Kasumi-1 (cell line): ENCODE results near the gene AEN.

Experiments used
- DNase-seq, 2 experiments: peaks; one replicate each; lab custom pipeline; 2025; lab: John Stamatoyannopoulos, UW

Gene AEN

DNA sequence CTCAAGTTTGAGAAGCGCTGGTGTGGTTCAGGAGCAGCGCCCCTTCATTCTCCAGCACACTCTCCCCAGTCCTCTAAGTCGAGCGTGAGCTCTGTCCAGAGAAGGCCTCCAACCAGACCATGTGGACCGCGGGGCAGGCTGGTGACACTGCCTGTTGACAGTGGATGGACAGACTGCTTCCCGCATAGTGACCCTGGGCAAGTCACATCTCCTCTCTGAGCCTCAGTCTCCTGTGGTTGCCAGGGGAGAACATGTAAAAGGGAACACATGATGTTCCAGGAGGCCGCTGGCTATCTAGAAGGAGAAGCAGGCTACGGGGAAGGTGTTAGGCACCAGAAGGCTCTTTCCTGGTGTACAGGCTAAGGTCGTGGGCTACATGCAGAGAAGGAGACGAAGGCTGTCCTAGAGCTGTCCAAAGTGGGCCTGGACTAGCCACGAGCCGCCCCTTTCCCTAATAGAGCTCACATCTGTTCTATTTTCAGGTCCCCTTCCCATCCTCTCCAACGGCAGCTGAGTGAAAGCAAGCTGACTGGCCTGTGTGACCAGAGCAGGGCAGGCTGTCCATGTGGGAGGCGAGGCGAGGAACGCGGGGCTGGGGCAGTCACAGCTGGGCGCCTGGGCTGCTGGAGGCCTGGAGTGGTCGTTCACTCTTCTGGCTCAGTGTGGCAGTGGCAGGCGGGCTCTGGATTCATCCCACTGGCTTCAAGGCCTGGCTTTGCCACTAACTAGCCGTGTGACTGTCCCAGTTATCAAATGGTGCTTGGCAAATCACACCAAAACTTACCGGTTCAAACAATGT, 28.8 kb downstream of the AEN start:
- DNase-seq: no peak

DNA sequence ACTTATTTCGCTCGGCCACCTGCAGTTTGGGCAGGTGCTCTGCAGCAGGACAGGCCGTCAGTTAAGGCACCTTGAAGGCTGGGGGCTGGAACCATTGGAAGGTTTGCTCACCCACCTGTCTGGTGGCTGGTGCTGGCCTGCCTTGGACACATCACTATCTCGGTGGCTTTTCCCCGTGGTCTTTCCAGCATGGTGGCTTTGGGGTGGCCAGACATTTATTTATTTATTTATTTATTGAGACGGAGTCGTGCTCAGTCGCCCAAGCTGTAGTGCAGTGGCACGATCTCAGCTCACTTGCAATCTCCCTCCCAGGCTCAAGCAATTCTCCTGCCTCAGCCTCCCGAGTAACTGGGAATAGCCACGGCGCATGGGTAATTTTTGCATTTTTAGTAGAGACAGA, 29.4 kb downstream of the AEN start:
- DNase-seq: no peak

DNA sequence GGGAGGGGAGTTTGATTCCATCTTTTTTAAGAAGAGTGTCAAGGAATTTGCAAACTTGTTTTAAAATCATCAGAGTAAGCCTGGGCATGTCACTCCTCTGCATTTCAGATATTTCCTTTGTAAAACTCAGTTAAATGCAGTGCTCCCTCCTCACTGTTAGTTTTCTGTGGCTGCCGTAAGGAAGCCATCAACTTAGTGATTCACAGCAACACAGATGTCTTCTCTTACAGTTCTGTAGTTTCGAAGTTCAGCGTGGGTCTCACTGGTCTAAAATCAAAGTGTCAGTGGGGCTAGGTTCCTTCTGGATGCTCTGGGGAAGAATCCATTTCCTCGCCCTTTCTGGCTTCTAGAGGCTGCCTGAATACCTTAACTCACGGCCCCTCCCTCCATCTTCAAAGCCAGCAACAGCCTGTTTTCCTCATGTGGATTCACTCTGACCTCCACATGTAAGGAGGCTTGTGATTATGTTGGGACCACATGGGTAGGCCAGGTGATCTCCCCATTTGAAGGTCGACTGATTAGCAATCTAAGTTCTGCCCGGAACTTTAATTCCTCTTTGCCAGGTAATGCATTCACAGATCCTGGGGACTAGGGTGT, 30.1 kb downstream of the AEN start:
- no peak for DNase-seq

DNA sequence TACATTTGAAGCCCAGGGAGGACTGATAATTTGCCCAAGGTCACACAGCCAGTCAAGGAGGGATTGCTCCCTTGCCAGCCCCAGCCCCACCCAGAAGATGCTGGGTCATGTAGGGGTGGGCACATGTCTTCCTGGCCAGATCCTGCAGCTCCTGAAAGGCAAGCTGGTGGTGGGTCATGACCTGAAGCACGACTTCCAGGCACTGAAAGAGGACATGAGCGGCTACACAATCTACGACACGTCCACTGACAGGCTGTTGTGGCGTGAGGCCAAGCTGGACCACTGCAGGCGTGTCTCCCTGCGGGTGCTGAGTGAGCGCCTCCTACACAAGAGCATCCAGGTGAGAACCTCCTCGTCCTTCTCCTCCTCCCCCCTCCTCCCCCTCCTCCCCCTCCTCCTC, 30.8 kb downstream of the AEN start:
- DNase-seq: no peak

DNA sequence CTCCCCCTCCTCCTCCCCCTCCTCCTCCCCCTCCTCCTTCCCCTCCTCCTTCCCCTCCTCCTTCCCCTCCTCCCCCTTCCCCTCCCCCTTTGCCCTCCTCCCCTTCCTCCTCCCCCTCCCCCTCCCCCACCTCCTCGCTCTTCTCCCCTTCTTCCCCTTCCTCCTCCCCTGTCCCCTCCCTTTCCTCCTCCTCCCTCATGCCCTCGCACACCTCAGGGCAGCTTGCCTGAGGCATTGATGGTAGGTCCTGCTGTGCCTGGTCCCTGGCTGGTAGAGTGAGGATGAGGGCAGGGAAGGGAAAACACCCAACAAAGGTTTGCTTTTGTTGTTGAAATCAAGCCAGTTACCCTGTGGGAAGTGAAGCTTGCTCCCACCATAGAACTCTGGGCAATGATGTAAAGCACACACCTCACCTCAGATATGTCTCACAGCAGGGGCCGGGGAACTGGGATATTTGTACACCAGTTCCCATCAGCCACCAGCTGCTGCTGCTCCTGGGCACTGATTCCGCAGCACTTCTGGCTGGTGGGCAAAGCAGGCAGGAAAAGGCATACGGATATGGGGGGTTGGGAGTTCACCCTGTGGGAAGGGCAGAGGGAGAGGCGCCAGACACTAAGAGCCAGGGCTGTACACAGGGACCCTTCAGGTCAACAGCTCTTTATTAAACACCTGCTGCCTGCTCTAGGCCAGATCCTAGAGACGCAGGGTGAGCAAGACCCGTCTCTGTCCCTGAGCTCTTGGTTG, 31.5 kb downstream of the AEN start:
- DNase-seq: no peak

DNA sequence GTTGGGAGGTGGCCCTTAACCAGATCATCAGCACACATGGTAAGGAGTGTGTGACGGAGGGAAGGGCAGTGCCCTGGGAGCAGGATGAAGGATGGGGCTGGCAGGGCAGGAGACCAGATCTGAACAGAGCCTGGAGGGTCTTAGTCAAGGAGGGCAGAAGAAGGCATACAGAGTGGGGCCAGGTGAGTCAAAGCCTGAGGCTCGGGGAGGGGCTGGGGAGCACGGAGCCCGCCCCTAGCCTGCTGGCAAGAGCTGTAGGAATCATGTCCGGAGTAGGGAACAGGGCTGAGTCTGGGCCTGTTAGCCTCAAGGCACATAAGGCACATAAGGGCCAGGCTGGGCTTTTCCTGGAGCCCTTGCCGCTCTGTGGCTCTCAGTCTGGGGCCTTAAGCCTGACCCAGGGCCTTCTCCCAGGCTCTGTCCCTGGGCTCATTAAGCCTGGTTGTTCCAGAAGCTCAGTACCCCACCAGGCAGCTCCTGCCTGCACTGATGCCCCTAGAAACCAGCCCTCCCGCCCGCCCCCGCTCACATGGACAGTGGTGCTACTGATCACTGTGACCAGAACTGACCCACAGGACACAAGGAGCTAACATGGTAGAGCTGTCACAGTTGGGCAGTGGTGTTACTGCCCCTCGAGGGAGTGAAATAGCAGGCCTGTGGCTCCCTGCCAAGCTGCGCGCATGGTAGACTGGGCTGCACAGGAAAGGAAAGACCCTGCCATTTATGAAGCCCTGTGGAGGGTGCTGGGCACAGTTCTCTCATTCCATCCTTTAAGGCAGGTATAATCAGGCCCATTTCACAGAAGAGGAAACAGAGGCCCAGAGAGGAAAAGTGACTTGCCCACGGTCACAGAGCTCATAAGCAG, 32.3 kb downstream of the AEN start:
- DNase-seq: no peak

DNA sequence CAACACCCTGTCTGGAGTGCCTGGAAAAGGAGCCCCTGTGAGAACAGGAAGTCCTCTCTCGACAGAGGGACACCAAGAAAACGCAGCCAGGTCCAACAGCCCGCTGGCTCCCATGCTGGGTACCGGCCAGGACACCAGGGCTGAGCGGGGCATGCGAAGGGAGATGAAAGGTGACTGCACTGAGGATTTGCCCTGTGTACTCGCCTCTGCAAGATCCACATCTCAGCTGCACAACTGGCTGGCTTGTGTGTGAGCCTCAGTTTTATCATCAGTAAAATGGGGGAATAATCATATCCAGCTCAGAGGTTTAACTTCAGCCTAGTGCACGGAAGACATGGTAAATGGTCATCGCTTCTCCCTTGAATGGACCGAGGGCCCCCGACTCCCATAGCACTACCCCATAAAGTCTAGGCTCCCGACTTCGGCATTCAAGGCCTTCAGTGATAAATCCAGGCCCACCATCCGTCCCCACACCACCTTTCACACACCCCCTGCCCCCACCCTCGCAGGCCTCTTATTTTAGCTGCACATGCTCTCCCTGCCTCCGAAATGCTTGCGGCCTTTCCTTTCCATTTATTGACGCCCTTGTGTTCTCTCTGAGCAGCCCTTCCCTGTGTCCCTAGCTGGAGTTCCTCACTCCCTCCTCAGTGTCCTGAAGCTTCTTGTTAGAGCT, 33.4 kb downstream of the AEN start:
- no peak for DNase-seq

DNA sequence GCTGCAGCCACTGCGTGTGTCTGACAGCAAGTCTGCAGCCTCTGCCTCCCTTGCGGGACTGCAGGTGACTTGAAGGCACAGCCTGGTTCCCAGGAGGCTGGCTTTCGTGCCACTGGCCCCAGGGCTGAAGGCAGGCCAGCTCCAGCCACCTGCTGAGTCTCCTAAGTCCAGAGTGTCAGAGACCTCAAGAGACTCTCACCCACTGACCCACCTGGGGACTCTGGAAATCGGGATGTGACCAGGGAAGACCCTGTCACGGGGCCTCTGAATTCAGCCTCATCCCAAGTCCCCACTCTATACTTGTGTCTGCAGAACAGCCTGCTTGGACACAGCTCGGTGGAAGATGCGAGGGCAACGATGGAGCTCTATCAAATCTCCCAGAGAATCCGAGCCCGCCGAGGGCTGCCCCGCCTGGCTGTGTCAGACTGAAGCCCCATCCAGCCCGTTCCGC, 34.0 kb downstream of the AEN start:
- DNase-seq: no peak

DNA sequence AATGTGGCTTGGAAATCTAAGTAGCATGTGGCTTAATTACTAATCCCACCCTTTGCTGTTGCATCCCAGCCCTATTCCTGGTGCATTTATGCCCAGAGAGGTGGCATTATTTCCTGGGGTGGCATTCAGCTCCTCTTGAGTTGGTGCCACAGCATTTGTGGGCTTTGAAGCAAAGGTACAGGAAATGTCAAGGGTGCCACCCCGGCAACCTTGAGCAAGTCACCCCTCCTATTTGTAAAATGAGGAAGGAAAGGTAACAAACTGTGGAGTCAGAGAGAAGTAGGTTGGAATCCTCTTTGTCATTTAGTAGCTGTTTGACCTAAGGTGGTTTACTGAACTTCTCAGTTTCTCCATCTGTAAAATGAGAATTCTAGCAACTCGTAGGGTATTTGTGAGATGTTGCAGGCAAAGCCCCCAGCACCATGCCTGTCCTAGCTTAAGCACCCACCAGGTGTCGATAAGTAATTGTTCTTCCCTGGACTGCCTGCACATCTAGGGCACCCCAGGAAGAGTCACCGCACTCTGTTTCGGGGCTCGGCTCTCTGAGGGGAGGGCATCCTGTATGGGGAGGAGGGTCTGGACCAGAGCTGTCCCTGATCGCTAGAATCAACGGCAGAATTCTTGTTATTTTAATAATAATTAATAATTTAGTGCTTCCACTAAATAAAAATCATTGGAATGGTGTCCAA, 34.8 kb downstream of the AEN start:
- no peak for DNase-seq

DNA sequence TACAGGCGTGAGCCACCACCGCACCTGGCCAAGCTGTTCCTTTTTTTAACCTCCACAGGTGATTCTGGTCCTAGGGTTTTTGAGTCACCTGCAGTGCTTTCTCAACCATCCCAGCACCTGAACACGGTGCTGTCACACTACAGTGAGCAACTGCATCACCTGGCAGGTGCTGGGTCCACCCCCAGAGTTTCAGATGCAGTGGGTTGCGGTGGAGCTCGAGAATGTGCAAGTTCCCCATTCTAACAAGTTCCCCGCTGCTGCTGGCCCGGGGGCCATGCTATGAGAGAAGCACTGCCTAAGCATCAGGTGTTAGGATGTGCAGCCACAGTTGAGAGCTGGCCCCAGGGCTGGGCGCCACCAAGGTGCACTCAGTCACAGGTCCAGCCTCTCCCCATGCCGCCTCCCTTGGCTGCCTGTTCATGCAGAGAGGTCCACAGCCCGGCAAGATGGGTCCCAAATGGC, 35.7 kb downstream of the AEN start:
- DNase-seq: no peak

DNA sequence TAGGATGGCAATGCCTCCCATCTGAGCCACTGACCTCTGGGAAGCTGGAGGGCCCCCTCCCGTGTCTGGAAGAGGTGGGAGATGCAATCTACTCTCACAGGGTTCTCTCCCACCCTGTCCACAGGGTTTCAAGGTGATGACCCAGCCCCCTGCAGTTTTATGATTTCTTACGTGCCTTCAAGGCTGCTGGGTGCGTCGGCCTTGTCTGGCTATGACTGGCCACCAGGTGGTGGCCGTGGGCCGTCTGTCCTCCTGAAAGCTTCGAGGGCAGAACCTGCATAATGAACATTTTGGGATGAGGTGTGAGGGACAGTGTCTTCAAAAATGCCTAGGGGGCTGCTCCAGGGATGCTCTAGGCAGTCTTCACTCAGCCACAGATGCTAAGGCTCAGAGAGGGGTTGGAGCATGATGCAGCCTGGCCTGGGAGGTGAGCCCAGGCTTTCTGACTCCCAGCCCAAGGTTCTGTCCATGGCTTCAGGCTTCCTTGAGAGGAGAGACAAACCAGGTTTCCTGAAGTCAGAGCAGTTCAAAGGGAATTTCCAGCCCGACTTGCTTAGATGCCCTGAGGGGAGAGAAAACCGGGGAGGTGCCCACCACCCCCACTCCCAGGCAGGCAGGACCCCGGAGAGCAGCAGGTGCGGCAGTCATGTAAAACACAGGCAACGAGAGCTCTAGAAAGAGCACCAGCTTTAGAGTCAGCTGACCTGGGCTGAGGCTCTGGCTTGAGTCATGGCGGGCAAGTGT, 36.4 kb downstream of the AEN start:
- no peak for DNase-seq

DNA sequence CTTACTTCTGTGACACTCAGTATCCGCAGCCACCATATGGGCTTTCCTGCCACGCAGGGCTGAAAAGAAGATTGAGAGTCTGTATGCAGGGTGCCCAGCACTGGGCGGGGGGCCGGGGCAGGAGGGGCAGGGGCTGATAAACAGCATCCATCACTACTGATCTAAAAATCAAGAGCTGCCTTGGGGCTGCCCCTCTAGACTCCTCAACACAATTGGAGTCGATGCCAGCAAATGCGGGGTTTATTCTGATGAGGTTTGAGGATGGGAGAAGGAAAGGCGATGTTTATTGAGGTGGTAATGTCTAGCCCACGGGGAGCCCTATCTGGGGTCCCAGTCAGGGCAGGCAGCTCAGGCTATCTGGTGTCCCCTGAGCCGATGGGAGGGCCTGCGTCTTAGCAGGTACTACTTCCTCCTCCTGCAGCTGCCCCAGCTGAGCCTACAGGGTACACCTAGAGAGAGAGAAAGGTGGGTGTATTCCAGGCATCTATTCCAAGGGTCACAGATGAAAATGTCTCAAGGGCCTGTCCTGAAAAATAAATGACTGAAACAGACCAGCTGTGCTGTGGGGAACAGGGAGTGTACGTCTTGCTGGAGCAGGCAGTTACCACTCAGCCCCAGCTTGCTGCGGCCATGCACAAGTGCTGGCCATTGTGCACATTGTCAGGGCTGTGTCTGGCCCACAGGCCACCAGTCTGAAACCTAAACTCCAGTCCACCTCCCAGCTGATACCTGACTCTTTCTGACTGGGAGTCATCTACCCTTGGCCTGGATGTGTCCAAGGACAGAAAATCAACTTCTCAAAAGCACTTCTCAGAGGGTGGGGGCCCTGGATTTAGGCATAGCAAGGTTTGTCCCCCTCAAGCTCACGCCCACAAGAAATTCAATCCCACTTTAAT, 37.2 kb downstream of the AEN start:
- DNase-seq: no peak

DNA sequence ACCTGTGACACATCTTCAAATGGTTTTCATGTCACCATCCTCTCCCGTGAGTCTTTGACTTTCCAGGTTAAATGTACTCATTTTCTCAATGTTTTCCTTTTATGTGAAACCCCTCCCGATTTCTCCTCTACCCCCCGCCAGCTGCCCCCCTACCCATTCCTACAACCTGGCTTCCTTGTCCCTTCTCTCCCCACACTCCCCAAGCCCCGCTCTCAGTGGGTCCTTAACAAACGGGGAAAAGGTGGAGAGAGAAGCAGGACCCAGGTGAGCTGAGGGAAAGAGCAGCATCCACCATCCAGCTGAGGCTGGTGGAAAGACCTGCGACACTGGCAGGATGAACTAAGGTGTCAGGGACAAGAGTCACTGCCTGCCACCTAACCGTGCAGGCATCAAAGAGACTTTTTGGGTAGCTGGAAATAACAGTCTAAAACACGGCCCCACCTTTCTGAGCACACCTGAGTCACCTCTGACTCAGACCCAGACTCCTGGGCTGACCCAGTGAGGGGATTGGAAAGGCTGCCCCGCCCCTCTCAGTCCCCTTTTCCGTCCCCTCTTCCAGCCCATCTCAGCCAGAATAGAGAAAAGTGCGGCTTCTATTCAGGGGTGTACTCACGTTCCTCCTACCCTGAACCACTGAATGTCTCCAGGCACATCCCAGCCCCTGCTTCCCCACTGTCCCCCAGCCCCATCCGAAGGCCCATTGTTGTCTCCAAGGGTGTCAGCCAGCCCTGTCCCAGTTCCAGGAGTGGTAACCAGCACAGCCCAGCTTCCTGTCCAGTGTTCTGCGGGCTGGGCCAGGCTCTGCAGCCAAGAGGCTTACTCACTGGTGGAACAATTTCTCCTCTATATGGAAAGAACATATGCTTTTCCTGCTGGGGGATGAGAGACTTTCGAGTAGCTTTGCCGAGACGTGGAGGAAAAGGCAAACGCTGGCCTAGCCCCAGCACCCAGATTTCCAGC, 38.1 kb downstream of the AEN start:
- DNase-seq: no peak

DNA sequence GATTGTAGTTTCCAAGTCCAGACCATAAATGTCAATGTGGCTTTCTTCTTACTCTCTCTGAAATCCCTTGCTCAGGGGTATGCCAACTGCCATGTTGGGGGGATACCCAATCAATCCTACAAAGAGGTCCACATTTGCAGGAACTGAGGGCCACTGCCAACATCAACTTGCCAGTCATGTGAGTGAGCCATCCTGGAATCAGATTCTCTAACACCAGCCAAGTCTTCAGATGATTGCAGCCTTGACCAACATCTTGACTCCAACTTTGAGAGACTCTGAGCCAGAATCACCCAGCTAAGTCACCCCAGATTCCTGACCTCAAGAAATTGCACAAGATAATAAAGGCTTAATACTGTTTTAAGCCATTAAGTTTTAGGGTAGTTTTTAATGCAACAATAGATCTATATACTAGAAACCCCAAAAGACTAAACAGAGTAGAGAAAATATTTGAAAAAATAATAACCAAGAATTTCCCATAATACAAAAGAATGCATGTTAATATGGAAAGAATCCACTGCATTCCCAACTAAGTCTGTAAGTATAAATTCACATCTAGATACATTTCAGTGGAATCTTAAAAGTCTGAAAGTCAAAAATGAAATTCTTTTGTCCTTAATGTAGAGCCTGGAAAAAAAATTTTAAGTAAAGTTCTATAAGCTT, 40.0 kb downstream of the AEN start:
- DNase-seq: no peak

DNA sequence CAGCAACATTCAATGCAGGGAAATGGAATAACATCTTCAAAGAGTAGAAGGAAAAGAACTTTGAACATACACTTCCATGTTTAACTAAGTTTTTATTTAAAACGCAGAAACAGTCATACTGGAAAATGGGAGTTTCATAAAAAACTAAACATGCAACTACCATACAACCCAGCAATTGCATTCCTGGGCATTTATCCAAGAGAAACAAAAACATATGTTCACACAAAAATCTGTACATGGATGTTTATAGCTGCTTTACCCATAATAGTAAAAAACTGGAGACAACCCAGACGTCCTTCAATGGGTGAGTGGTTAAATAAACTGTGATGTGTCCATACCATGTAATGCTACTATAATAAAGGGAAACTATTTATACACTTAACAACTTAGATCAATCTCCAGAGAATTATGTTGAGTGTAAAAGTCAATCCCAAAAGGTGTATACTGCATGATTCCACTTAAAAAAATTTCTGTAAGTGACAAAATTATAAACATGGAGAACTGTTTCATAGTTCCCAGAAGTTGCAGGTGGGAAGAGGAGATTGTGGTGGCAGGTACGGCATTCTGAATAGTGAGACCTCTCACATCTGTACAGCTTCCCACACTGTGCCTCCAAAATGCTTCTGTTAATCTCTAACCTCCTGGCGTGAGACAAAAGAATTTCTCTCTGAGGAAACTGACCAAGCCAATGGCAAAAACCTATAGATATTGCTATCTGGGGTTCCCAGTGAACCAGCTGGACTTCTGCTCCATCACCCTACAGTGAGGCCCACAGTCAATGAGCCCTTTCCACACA, 40.8 kb downstream of the AEN start:
- no peak for DNase-seq

DNA sequence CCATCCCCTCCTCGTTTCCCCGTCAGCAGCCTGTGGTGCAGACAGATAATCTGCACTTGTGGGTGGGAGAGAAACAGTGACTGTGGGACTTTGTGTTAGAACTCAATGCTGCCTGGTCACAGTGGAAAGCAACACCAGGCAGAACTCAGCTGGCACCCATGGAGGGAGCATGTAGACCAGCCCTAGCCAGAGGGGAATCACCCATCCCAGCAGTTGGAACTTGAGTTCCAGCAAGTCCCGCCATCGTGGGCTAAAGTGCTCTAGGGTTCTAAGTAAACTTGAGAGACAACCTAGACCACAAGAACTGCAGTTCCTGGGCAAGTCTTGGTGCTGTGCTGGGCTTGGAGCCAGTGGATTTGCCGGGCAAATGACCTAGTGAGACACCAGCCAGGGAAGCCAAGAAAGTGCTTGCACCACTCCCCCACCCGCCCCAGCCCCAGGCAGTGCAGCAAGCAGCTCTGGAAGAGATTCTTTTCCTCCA, 42.0 kb downstream of the AEN start:
- no peak for DNase-seq
